Gastrocnemius medialis (tissue), 4 donors: ENCODE results near the gene SEPHS2. TPM values are rescaled to one million over a fixed set of nuclear protein-coding genes. Genes with fewer than 3 reads are reported as not detected.

Experiments used
- ATAC-seq, 2 donors: fragments of 150-250 bp; one replicate each; pipeline ENCODE4 v1.9.1; 2016
- DNase-seq, 2 donors: peaks; one replicate each; pipeline ENCODE4 v3.0.0-alpha.2; 2019
- H3K27ac ChIP-seq, 4 donors: fragments of 200-600 bp; sonication (generic); 1 replicate in 1 of 4; 2 replicates in 3 of 4; pipeline ENCODE4 v1.5.1; 2016 to 2018; ENCODE audit warnings: mild to moderate bottlenecking in 2 of 4, moderate library complexity in 1 of 4
- H3K27me3 ChIP-seq, 3 donors: fragments of 200-600 bp; sonication (generic) in 2 of 3; 1 replicate in 1 of 3; 2 replicates in 2 of 3; pipeline versions ENCODE4 v1.5.1 to v1.6.0; 2016 to 2019; ENCODE audit warnings: mild to moderate bottlenecking in 1 of 3, moderate library complexity in 1 of 3
- H3K36me3 ChIP-seq, 2 donors: fragments of 200-600 bp; sonication (generic) in 1 of 2; one replicate each; pipeline ENCODE4 v1.5.1; 2017 to 2018
- H3K4me1 ChIP-seq, 2 donors: fragments of 200-600 bp; sonication (generic) in 1 of 2; one replicate each; pipeline ENCODE4 v1.5.1; 2016 to 2017; ENCODE audit warnings: mild to moderate bottlenecking in 2 of 2
- H3K4me3 ChIP-seq, 4 donors: fragments of 200-600 bp; sonication (generic) in 3 of 4; 1 replicate in 1 of 4; 2 replicates in 3 of 4; pipeline ENCODE4 v1.5.1; 2016 to 2019; ENCODE audit warnings: mild to moderate bottlenecking in 2 of 4
- H3K9me3 ChIP-seq, 3 donors: fragments of 200-600 bp; sonication (generic) in 2 of 3; 1 replicate in 1 of 3; 2 replicates in 2 of 3; pipeline ENCODE4 v1.5.1; 2016 to 2019
- POLR2A ChIP-seq, 2 donors: fragments of 450-650 bp; IDR thresholded peaks; one replicate each; pipeline ENCODE4 v1.6.1; 2017; ENCODE audit warnings: antibody characterized with exemption in 2 of 2, mild to moderate bottlenecking in 2 of 2, moderate library complexity in 2 of 2
- in situ Hi-C, 4 donors: fragments of 200-750 bp; cut with MboI; loops; one replicate each; pipeline versions ENCODE4 v1.15.0 to v1.8.0; 2017; ENCODE audit warnings: low sequenced_read_pairs in 4 of 4
- intact Hi-C: fragments of 100-400 bp; cut with DNase I; formaldehyde crosslinking; loops from one replicate; pipeline ENCODE4 v1.15.1; 2023; ENCODE audit warnings: low total_unique reads
- total RNA-seq, 4 donors: library from RNA; depleted of rRNA; stranded (reverse); fragments of >200 nt; gene quantifications; one replicate each; pipeline versions ENCODE4 v1.1.0 to v1.2.3, GENCODE V29; 2016
- TF ChIP-seq, protein P1 (sequence below), 5 experiments: fragments of 450-650 bp in 3 of 5; fragments of 200-600 bp in 2 of 5; sonication (generic) in 2 of 5; IDR thresholded peaks in 4 of 5; conservative IDR thresholded peaks in 1 of 5; 1 replicate in 4 of 5; 2 replicates in 1 of 5; pipeline ENCODE4 v1.5.1; 2016 to 2019; ENCODE audit warnings: antibody characterized with exemption in 5 of 5, mild to moderate bottlenecking in 3 of 5, moderate library complexity in 3 of 5

SEPHS2 gene
- total RNA-seq, 4 donors from 2014 or later = 23.7 to 29.5 (median 27.4) TPM

DNA sequence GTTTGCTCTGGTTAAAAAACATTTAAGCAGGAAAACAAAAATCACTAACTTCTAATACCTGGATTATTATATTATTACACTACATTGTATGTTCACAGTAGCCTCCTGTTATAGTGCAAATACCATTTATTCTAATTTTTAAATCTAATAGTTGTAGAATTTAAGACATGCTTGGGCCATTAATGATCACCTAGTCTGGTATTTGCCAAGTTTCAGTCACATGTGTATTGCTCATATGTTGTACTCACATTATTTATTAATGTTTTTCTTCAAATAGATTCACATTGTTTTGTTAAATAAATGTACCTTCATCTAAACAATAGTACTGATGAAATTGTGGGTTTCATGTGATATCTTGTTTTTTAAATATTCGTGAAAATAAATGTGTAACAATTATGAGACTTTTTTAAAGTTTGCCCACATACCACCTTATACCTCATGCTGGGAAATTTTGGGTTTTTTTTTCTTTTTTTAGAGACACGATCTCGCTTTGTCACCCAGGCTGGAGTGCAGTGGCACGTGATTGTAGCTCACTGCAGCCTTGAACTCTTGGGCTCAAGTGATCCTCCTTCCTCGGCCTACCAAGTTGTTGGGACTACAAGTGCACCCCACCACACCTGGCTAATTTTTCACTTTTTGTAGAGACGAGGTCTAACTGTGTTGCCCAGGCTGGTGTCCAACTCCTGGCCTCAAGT lies 32.4 kb downstream of the SEPHS2 start:
- intact Hi-C loops (loop anchor here (10.0 kb wide), 1 partner anchor 348 kb away; the partner anchor contains the start of gene ALDOA), in situ Hi-C loops (loop anchor here in 2 of 4 donors (25.0 kb wide), 2 partner anchors 301 to 351 kb away; partner anchors contain the start of genes ALDOA (in 1 of the 2), GDPD3 (in 1 of the 2) and MAPK3 (in 1 of the 2))
- Histone ChIP-seq H3K27ac (peak overlapping the region; percentile 65 to 98 (median 72)), H3K9me3 (no peaks in the 10 kb centered on the region), H3K4me1 (peaks cover 20 to 30% of the 10 kb centered on the region in 2 donors), H3K36me3 (peaks cover 0 to 8% of the 10 kb centered on the region in 2 donors), H3K27me3 (no peaks in the 10 kb centered on the region), H3K4me3 (no peak overlapping the region)
- no peak for DNase-seq
- ATAC-seq = no peak
- TF ChIP-seq, protein P1, sequence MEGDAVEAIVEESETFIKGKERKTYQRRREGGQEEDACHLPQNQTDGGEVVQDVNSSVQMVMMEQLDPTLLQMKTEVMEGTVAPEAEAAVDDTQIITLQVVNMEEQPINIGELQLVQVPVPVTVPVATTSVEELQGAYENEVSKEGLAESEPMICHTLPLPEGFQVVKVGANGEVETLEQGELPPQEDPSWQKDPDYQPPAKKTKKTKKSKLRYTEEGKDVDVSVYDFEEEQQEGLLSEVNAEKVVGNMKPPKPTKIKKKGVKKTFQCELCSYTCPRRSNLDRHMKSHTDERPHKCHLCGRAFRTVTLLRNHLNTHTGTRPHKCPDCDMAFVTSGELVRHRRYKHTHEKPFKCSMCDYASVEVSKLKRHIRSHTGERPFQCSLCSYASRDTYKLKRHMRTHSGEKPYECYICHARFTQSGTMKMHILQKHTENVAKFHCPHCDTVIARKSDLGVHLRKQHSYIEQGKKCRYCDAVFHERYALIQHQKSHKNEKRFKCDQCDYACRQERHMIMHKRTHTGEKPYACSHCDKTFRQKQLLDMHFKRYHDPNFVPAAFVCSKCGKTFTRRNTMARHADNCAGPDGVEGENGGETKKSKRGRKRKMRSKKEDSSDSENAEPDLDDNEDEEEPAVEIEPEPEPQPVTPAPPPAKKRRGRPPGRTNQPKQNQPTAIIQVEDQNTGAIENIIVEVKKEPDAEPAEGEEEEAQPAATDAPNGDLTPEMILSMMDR (IDR thresholded peaks at IDR 0.05 in 4 of 5, conservative IDR thresholded peaks at IDR 0.05 in 1 of 5) = no peak
- TF ChIP-seq POLR2A (IDR thresholded peaks at IDR 0.05) = no peak

DNA sequence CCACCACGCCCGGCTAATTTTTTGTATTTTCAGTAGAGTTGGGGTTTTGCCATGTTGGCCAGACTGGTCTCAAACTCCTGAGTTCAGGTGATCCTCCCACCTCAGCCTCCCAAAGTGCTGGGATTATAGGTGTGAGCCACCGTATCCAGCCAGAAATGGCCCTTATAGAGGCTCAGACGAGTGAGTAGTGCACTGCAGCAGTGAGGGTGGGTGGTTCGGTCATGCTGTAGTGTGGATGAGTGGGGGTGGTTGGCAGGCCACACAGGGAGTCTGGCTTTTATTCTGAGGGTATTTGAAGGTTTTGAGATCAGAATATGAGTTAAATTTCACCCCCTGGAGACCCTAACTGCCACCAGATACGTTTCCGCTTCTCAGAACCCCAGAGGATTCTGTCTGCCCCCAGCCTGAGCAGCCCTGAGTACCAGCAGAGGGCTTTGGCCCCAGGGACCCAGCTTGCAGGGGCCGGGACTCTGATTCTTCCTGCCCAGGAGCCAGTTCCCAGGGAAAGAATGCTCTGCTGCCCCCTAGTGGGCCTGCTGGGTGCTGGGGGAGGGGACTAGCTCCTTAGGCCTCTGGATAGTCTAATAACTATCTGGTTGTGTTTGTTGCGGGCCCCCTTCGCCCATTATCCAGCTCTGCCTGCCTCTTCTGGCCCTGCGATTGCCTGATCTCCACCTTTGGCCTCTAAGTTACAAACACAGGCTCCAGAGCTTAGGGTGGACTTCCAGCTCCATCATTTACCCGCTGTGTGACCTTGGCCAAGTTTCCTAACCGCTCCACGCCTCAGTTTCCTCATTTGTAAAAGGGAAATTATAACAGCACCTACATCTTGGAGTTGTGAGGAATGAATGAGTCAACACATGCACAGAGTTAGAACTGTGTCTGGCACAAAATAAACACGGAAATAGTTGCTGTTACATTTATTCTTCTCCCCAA lies 36.3 kb downstream of the SEPHS2 start:
- intact Hi-C loops (loop anchor here (2.0 to 10.0 kb wide), 2 partner anchors 75 to 345 kb away; partner anchors contain the start of gene ALDOA), in situ Hi-C loops (loop anchor here in 2 of 4 donors (25.0 kb wide), 2 partner anchors 297 to 347 kb away; partner anchors contain the start of genes ALDOA (in 1 of the 2), GDPD3 (in 1 of the 2) and MAPK3 (in 1 of the 2))
- TF ChIP-seq, protein P1 (IDR thresholded peaks at IDR 0.05 in 4 of 5, conservative IDR thresholded peaks at IDR 0.05 in 1 of 5) = peak; percentile 92 to 96 (median 95)
- no peak for TF ChIP-seq POLR2A (IDR thresholded peaks at IDR 0.05)
- Histone ChIP-seq H3K4me3 (no peak overlapping the region), H3K9me3 (no peaks in the 10 kb centered on the region), H3K27ac (peak overlapping the region; percentile 31 to 95 (median 70)), H3K36me3 (peaks cover 0 to 8% of the 10 kb centered on the region in 2 donors), H3K4me1 (peaks cover 28 to 30% of the 10 kb centered on the region in 2 donors), H3K27me3 (no peaks in the 10 kb centered on the region)
- ATAC-seq (peak; percentile 67 to 77), DNase-seq (peak; percentile 78 to 88)

DNA sequence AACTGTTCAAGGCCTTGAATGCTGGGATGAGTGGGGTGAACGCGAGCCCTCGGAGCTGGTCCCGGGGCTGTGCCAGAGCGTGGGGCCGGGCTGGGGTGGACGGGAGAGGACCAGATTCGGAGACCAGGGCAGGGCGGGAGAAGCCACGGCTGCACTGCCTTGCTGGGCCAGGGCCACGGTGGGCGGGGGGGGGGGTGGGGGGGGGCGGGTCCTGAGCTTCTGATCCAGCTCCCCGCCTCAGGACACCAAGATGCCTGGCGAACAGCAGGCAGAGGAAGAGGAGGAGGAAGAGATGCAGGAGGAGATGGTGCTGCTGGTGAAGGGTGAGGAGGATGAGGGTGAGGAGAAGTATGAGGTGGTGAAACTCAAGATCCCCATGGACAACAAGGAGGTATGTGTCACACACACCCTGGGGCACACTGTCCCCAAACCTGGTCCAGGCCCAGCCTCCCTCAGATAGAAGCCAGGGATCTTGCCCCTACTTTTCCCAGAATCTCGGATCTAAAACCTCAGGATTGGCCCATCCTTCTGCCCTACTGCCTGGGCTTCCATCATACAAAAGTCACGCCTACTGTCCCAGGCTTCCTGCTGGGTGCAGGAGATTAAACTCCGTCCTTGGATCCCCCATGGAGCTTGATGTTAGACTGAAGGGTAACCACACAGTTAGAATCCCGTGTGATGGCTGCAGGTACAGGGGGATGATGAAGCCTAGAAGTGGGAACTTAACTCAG lies 37.7 kb downstream of the SEPHS2 start:
- TF ChIP-seq, protein P1 (IDR thresholded peaks at IDR 0.05 in 4 of 5, conservative IDR thresholded peaks at IDR 0.05 in 1 of 5) = no peak
- TF ChIP-seq POLR2A (IDR thresholded peaks at IDR 0.05) = no peak
- H3K36me3 ChIP-seq = no peaks in the 10 kb centered on the region
- no peaks in the 10 kb centered on the region for H3K27me3 ChIP-seq
- DNase-seq (no peak), ATAC-seq (peak; percentile 18 to 38)
- H3K9me3 ChIP-seq = no peaks in the 10 kb centered on the region
- H3K4me3 ChIP-seq = peak overlapping the region; percentile 59 to 98 (median 85)
- in situ Hi-C loops (loop anchor here in 2 of 4 donors (25.0 kb wide), 2 partner anchors 296 to 346 kb away; partner anchors contain the start of genes ALDOA (in 1 of the 2), GDPD3 (in 1 of the 2) and MAPK3 (in 1 of the 2)), intact Hi-C loops (loop anchor here (1.0 to 2.0 kb wide), 3 partner anchors 13 to 73 kb away; partner anchors contain the start of gene ZNF48)
- peaks cover 23 to 28% of the 10 kb centered on the region in 2 donors for H3K4me1 ChIP-seq
- H3K27ac ChIP-seq = peak overlapping the region; percentile 92 to 98 (median 94)
